Hepatic stellate cell (primary cell): Measurements from ENCODE around the gene MED22.
"Not testable (repeated sequence)": the region's sequence is repeated elsewhere in the genome, so short reads cannot be mapped to it uniquely, and the experiment has no call there.

Experiments used
- DNase-seq: peaks from one replicate; pipeline ENCODE4 v3.0.0; 2011; ENCODE audit warnings: low spot score

The MED22 gene

GRCh38 chr9:133347985-133348717, at the start of gene MED22, which contains the start of gene RPL7A:
MED22 (minus strand) TSS chr9:133348131; CDS start chr9:133346662, 1,469 bp downstream.
RPL7A (plus strand) TSS chr9:133348218; CDS start chr9:133348244, 26 bp downstream.
- DNase-seq: peak; percentile 95

- no peak for DNase-seq
These were observed 49.4 kb upstream of the MED22 start for GRCh38 chr9:133397370-133397769.

GRCh38 chr9:133396952-133397351, 49.0 kb upstream of the MED22 start:
- peak; percentile 44 for DNase-seq

GRCh38 chr9:133394687-133395271, 46.8 kb upstream of the MED22 start:
- no peak for DNase-seq

GRCh38 chr9:133393399-133393798, 45.5 kb upstream of the MED22 start:
- no peak for DNase-seq

- DNase-seq: not testable (repeated sequence)
These were observed 44.4 kb upstream of the MED22 start for GRCh38 chr9:133392308-133392707.

- DNase-seq: not testable (repeated sequence)
These were observed 43.5 kb upstream of the MED22 start for GRCh38 chr9:133391449-133391848.

GRCh38 chr9:133390713-133391112, 42.8 kb upstream of the MED22 start:
- DNase-seq: no peak

- DNase-seq: no peak
These were observed 41.6 kb upstream of the MED22 start for GRCh38 chr9:133389562-133389961.

GRCh38 chr9:133389025-133389557, 41.2 kb upstream of the MED22 start:
- DNase-seq: no peak

GRCh38 chr9:133387680-133388079, 39.7 kb upstream of the MED22 start:
- no peak for DNase-seq

GRCh38 chr9:133386338-133386737, 38.4 kb upstream of the MED22 start:
- DNase-seq: no peak

- no peak for DNase-seq
These were observed 37.5 kb upstream of the MED22 start for GRCh38 chr9:133385452-133385851.

- no peak for DNase-seq
These were observed 36.9 kb upstream of the MED22 start for GRCh38 chr9:133384736-133385321.

- no peak for DNase-seq
These were observed 35.5 kb upstream of the MED22 start for GRCh38 chr9:133383438-133383837.

- DNase-seq: no peak
These were observed 34.7 kb upstream of the MED22 start for GRCh38 chr9:133382507-133383141.

GRCh38 chr9:133380734-133381133, 32.8 kb upstream of the MED22 start:
- no peak for DNase-seq

GRCh38 chr9:133379153-133380086, 31.5 kb upstream of the MED22 start:
- DNase-seq: no peak

GRCh38 chr9:133378408-133378962, 30.6 kb upstream of the MED22 start:
- no peak for DNase-seq

- DNase-seq: no peak
These were observed 29.8 kb upstream of the MED22 start for GRCh38 chr9:133377721-133378216.

GRCh38 chr9:133377280-133377679, 29.3 kb upstream of the MED22 start:
- not testable (repeated sequence) for DNase-seq
